K562 (cell line): Measurements from ENCODE around the gene KRABD2.

ENCODE experiments used
- ATAC-seq: fragments of 200-7000 bp; cut with Tn5 transposase; 3 replicates; pipeline ENCODE4 v1.9.1; 2020; ENCODE audit warnings: moderate library complexity
- BruUV-seq: library from RNA; stranded (reverse); fragments of 400-500 nt; replicated peaks from 2 replicates; lab custom pipeline; 2021; lab: Mats Ljungman, UMichigan
- CTCF ChIA-PET: fragments of 300-600 bp; formaldehyde crosslinking; extraction: SDS; loops from one replicate; lab custom pipeline; 2021; ENCODE audit warnings: low intra/inter-chr PET ratio; lab: Yijun Ruan, JAX
- POLR2A ChIA-PET: fragments of 300-600, 350-650 bp; sonication (Branson Sonifier 250); formaldehyde crosslinking; extraction: SDS; loops from one replicate; lab custom pipeline; 2021; ENCODE audit warnings: antibody characterized with exemption, inconsistent platforms; lab: Yijun Ruan, JAX
- DNase-seq, 4 experiments: peaks; one replicate each; pipeline versions ENCODE4 v3.0.0 to v3.0.0-alpha.2; 2011 to 2018; ENCODE audit warnings: low spot score in 3 of 4, mixed read lengths in 3 of 4; ENCODE audit errors: extremely low read depth in 1 of 4
- FAIRE-seq: peaks from 2 replicates; lab custom pipeline; 2011; peaks lifted over from hg19 to GRCh38; lab: Jason Lieb, UNC
- H2AFZ ChIP-seq: 2 replicates; pipeline ENCODE4 v1.6.0; 2011; ENCODE audit warnings: low read depth, low read length, control low read depth, inconsistent platforms
- H3K27ac ChIP-seq: fragments of 200-600 bp; 3 replicates; pipeline ENCODE4 v1.8.0; 2011; ENCODE audit warnings: low read depth, mild to moderate bottlenecking, control low read depth, inconsistent platforms, low read length, moderate library complexity, mixed read lengths; ENCODE audit errors: extremely low read depth
- H3K27me3 ChIP-seq, 2 experiments: fragments of 300-600 bp in 1 of 2; 2 replicates in 1 of 2; 3 replicates in 1 of 2; pipeline versions ENCODE4 v1.6.0 to v1.8.0; 2011; ENCODE audit warnings: inconsistent platforms in 2 of 2, low read length in 2 of 2, mild to moderate bottlenecking in 1 of 2, mixed read lengths in 1 of 2, moderate library complexity in 1 of 2; ENCODE audit not compliant: control insufficient read depth in 2 of 2, insufficient read depth in 2 of 2
- H3K36me3 ChIP-seq: fragments of 300-600 bp; 3 replicates; pipeline ENCODE4 v1.8.0; 2011; ENCODE audit warnings: mild to moderate bottlenecking, low read length, inconsistent platforms; ENCODE audit not compliant: control insufficient read depth, insufficient read depth
- H3K4me1 ChIP-seq, 2 experiments: fragments of 200-600 bp in 1 of 2; replicated peaks in 1 of 2; 2 replicates in 1 of 2; 3 replicates in 1 of 2; pipeline versions ENCODE4 v1.5.1 to v1.8.0; 2011; ENCODE audit warnings: inconsistent platforms in 2 of 2, low read length in 2 of 2, mild to moderate bottlenecking in 1 of 2, mixed read lengths in 1 of 2, moderate library complexity in 1 of 2; ENCODE audit not compliant: control insufficient read depth in 2 of 2, insufficient read depth in 2 of 2
- H3K4me2 ChIP-seq: 2 replicates; pipeline ENCODE4 v1.6.1; 2011; ENCODE audit warnings: low read length, control low read depth, inconsistent platforms, mixed read lengths; ENCODE audit not compliant: insufficient read depth
- H3K4me3 ChIP-seq: fragments of 200-600 bp; sonication (generic), shearing (Covaris generic); 2 replicates; pipeline ENCODE4 v1.5.1; 2016; ENCODE audit warnings: control low read depth, inconsistent platforms
- H3K79me2 ChIP-seq: fragments of 200-600 bp; 3 replicates; pipeline ENCODE4 v1.8.0; 2011; ENCODE audit warnings: low read length, inconsistent platforms; ENCODE audit not compliant: control insufficient read depth, insufficient read depth
- H3K9ac ChIP-seq, 2 experiments: 2 replicates each; pipeline versions ENCODE4 v1.6.0 to v1.6.1; 2011; ENCODE audit warnings: low read depth in 2 of 2, low read length in 2 of 2, control low read depth in 1 of 2, inconsistent platforms in 1 of 2, mild to moderate bottlenecking in 1 of 2, mixed read lengths in 1 of 2; ENCODE audit not compliant: insufficient read depth in 1 of 2
- H3K9me1 ChIP-seq: one replicate; pipeline ENCODE4 v1.6.0; 2011; ENCODE audit warnings: inconsistent platforms, mild to moderate bottlenecking, low read length, moderate library complexity; ENCODE audit not compliant: control insufficient read depth, insufficient read depth
- H3K9me3 ChIP-seq: replicated peaks from 2 replicates; pipeline ENCODE4 v1.5.1; 2011; ENCODE audit warnings: low read depth, low read length, inconsistent platforms; ENCODE audit not compliant: control insufficient read depth, insufficient read depth
- H4K20me1 ChIP-seq: replicated peaks from 2 replicates; pipeline ENCODE4 v1.6.1; 2011; ENCODE audit warnings: low read length, inconsistent platforms, mixed read lengths; ENCODE audit not compliant: control insufficient read depth, insufficient read depth
- CCAR2 ChIP-seq: fragments of 200-400 bp; formaldehyde crosslinking; IDR thresholded peaks from 2 replicates; pipeline ENCODE4 v1.6.1; 2017; ENCODE audit warnings: mild to moderate bottlenecking, low read depth, low read length
- DDX20 ChIP-seq: fragments of 450-650 bp; IDR thresholded peaks from 2 replicates; pipeline ENCODE4 v1.6.1; 2016; ENCODE audit warnings: missing genetic modification characterization, low read depth, mild to moderate bottlenecking, missing compliant biosample characterization, moderate library complexity
- KLF1 ChIP-seq: fragments of 450-650 bp; IDR thresholded peaks from 2 replicates; pipeline ENCODE4 v1.6.1; 2016; ENCODE audit warnings: missing genetic modification characterization, missing compliant biosample characterization
- MXI1 ChIP-seq: IDR thresholded peaks from 2 replicates; pipeline ENCODE4 v1.6.1; 2011; ENCODE audit warnings: low read depth, mild to moderate bottlenecking, improper control_type of control experiment, low read length
- NCOA4 ChIP-seq: fragments of 450-650 bp; IDR thresholded peaks from 2 replicates; pipeline ENCODE4 v1.6.1; 2018; ENCODE audit warnings: mild to moderate bottlenecking; ENCODE audit not compliant: partially characterized antibody
- PYGO2 ChIP-seq: fragments of 450-650 bp; IDR thresholded peaks from 2 replicates; pipeline ENCODE4 v1.6.1; 2016; ENCODE audit warnings: mild to moderate bottlenecking, missing genetic modification characterization, moderate library complexity, missing compliant biosample characterization
- SRSF3 ChIP-seq: fragments of 200-400 bp; formaldehyde crosslinking; IDR thresholded peaks from 2 replicates; pipeline ENCODE4 v1.6.1; 2016; ENCODE audit warnings: mild to moderate bottlenecking, low read length, moderate library complexity; ENCODE audit not compliant: insufficient read depth
- SRSF9 ChIP-seq: fragments of 200-400 bp; formaldehyde crosslinking; IDR thresholded peaks from 2 replicates; pipeline ENCODE4 v1.6.1; 2017; ENCODE audit warnings: low read depth, low read length, borderline replicate concordance
- ZNF133 ChIP-seq: fragments of 250-450 bp; sonication (Bioruptor Pico); IDR thresholded peaks from 2 replicates; pipeline ENCODE4 v1.4.0; 2020; ENCODE audit warnings: mild to moderate bottlenecking
- ZNF512 ChIP-seq: IDR thresholded peaks from 2 replicates; pipeline ENCODE4 v1.6.1; 2016; ENCODE audit warnings: missing genetic modification characterization, missing compliant biosample characterization
- WGBS: fragments of 100-300 bp; shearing (Covaris generic); methylation state at CpG from one replicate; pipeline ENCODE4 v1.1.6; 2016; ENCODE audit warnings: low coverage, mixed read lengths; ENCODE audit not compliant: insufficient coverage; ENCODE audit errors: missing lambda C conversion rate; 5-methylcytosine and 5-hydroxymethylcytosine counted together
- in situ Hi-C: fragments of 300-500 bp; cut with MboI; formaldehyde crosslinking; loops from 4 replicates; pipeline ENCODE4 v1.15.0; 2018; ENCODE audit warnings: inconsistent platforms, mixed read lengths
- intact Hi-C: fragments of 100-400 bp; cut with micrococcal nuclease; formaldehyde crosslinking; loops from 2 replicates; pipeline ENCODE4 v1.14.2; 2022

KRABD2 gene

DNA sequence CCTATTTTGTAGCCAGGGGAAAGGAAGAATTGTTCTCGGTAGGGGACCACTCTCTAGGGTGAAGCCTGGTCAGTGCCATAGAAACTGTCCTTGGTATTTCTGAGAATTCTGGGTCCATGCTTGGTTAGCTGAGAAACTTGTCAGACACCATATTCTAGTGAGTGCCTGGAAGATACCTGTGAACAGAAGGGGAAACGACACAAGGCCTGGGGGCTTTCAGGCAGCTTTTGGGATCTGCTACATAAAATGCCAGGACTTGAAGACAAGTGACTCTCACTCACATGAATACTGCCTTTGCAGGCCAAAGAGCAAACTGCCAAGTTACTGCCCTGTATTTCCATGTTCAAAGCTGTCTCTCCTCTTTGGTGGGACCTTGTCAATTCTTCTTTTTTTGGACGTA lies 18.6 kb downstream of the KRABD2 start (continued):
- no peak for TF ChIP-seq DDX20 (tag)
- TF ChIP-seq PYGO2 (tag): no peak
- TF ChIP-seq ZNF133 (CRISPR knock-in tag): no peak
- no peak for TF ChIP-seq SRSF9
- no peak for TF ChIP-seq SRSF3
- no peak for TF ChIP-seq NCOA4
- TF ChIP-seq, all 486 proteins: peak for 0

DNA sequence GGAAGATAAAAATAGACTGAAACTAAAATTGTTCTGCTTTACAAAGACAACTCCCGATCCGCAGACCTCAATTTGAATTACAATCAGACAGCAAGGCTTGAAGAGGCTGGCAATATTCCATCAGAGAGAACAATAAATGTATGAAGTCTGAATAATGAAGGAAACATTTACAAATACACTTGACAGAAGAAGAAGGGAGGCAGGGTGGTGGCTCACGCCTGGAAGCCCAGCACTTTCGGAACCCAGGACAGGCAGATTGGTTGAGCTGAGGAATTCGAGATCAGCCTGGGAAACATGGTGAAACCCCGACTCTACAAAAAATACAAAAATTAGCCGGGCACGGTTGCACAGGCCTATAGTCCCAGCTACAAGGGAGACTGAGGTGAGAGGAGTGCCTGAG lies 22.3 kb downstream of the KRABD2 start:
- TF ChIP-seq MXI1: no peak
- TF ChIP-seq KLF1 (tag): no peak
- no peak for TF ChIP-seq CCAR2
- no peak for TF ChIP-seq ZNF512
- no peaks in the 10 kb centered on the region for H3K9me1 ChIP-seq
- H3K9ac ChIP-seq: no peak overlapping the region
- no peak overlapping the region for H3K4me3 ChIP-seq
- no peaks in the 10 kb centered on the region for H3K9me3 ChIP-seq
- no peaks in the 10 kb centered on the region for H3K36me3 ChIP-seq
- no peaks in the 10 kb centered on the region for H4K20me1 ChIP-seq
- FAIRE-seq (no peak), ATAC-seq (no peak), DNase-seq (no peak)
- ChIA-PET CTCF (no interaction called here), POLR2A (interaction anchor here (0.6 to 1.1 kb wide), 2 partner anchors 63 to 128 kb away, joined by 3 to 4 read pairs; no protein-coding TSS in a partner anchor)
- BruUV-seq: no TSS peak
- WGBS: 34% methylated on average over 8 of the region's 8 CpGs
- no peaks in the 10 kb centered on the region for H3K27me3 ChIP-seq
- intact Hi-C loops: no loop called here
- no peaks in the 10 kb centered on the region for H3K79me2 ChIP-seq
- in situ Hi-C loops: no loop called here
- H3K4me2 ChIP-seq: no peak overlapping the region
- peaks cover 0 to 2% of the 10 kb centered on the region in 2 experiments; a peak in 3 of 5 replicates for H3K4me1 ChIP-seq
- H2AFZ ChIP-seq: no peak overlapping the region
- H3K27ac ChIP-seq: no peak overlapping the region
